GM18868 (cell line): Measurements from ENCODE around the gene SPATA31D1.
"Not testable (repeated sequence)": the region's sequence is repeated elsewhere in the genome, so short reads cannot be mapped to it uniquely, and the experiment has no call there.

Experiments used
- ATAC-seq: cut with Tn5 transposase; IDR thresholded peaks from one replicate; pipeline ENCODE4 v1.9.1; 2021; ENCODE audit warnings: mild to moderate bottlenecking, moderate library complexity; ENCODE audit not compliant: unreplicated experiment

Gene SPATA31D1

DNA sequence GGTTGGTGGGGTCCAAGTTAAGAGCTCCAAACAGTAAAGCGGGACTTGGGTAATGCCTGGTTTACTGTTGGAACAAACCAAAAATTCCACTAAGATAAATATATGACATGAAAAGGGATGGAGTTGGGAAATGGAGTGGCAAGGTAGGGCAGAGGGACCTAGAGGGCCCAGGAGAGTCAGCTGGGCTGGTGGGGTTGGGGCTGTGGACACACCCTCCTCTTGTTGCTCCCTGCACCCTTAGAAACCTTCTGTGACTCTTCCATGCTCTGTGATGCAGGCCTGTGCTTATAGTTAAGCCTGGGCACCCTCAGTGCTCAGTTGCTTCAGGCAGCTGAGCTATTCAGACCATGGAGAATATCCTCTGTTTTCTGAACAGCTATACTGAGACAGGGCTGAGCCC, at the start of gene SPATA31D1:
Gene SPATA31D1 (plus strand): TSS at position 301 of the 400 bp plus-strand sequence. CDS start 47 bp downstream, at position 348.
- ATAC-seq: not testable (repeated sequence)

DNA sequence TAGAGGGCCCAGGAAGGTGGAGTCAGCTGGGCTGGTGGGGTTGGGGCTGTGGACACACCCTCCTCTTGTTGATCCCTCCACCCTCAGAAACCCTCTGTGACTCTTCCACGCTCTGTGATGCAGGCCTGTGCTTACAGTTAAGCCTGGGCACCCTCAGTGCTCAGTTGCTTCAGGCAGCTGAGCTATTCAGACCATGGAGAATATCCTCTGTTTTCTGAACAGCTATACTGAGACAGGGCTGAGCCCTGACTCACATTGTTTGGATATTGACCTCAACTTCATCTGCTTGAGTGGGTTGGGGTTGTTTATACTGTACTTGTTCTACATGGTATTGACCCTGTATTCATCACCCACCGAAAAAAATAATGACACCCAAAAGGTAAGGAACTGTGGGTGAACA, 45.2 kb upstream of the SPATA31D1 start, which contains the start of gene SPATA31D3:
Gene SPATA31D3 (plus strand): TSS at position 108 of the 400 bp plus-strand sequence. CDS start 86 bp downstream, at position 194.
- ATAC-seq: not testable (repeated sequence)

DNA sequence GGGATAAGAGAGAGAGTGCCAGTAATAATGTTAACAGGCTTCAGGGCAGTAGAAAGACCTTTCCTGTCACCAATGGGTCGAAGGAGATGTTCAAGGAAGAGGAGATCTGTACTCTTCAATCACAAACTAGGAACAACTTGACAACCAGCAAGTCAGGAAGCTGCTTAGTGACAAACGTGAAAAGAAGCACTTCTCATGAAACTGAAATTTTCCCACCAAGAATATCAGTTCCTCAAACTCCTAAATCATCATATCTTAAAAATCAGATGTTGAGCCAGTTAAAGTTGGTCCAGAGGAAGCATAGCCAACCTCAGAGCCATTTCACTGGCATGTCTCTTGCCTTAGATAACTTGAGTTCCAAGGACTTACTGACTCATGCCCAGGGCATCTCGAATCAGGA, 39.9 kb upstream of the SPATA31D1 start:
- not testable (repeated sequence) for ATAC-seq

DNA sequence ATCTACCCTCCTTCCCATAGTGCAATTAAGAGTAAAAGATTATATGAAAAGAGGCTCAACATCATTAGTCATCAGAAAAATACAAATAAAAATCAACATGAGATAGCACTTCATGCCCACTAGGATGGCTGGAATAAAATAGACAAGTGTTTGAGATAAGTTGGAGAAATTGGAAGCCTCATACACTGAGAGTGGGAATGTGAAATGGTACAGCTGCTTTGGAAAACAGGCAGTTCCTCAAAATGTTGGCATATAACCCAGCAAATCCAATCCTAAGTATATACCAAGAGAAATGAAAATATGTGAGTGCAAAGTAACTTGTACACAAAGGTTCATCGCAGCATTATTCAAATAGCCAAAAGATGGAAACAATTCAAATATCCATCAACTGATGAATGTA, 35.5 kb upstream of the SPATA31D1 start:
- ATAC-seq: no peak

DNA sequence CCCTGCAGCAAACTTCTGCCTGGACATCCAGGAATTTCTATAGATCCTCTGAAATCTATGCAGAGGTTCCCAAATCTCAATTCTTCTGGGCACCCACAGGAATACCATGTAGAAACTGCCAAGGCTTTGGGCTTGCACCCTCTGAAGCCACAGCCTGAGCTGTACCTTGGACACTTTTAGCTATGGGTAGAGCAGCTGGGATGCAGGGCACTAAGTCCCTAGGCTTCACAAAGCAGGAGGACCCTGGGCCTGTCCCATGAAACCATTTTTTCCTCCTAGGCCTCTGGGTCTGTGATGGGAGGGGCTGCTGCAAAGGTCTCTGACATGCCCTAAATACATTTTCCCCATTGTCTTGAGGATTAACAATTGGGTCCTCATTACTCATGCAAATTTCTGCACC, 32.9 kb upstream of the SPATA31D1 start:
- ATAC-seq: no peak

DNA sequence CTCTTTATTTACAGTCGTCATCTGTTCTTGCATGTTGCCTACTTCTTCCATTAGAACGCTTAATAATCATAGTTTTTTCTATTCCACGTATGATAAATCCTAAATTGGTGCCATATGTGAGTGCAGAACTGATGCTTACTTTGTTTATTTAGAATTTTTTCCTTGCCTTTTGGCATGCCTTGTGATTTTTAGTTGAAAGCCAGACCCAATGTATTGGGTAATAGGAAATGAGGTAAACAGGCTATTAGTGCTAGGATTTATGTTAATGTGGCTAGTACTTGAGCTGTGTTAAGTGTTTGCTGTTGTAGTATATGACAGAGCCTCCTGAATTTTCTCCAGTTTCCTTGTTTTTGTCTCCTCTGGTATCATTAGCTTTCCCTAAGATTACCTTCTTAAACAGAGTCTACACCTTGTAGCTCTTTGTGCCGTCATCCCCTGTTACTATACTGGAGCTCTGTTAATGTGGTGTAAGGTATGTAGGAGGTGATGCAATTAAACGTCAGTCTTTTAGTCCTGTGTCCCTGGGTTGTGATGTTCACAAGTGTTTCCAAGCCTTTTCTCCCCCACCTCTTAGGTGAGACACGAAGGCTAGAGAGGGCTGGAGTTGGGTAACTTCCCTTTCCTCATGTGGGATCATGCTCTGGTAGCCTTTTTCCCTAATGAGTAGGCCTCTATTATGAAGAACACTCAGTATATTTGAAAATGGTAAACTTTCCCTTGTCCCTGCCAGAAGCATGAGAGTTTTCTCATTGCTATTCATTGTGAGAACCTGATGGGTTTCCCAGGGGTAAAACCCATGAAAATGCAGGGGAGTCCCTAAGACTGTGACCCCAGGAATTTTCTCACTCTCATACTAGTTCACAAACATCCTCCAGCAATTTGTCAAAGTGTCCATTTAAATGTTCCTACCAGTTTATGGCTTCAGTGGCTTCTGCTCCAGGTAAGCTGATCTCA, 24.1 kb upstream of the SPATA31D1 start:
- ATAC-seq: peak; percentile 74

DNA sequence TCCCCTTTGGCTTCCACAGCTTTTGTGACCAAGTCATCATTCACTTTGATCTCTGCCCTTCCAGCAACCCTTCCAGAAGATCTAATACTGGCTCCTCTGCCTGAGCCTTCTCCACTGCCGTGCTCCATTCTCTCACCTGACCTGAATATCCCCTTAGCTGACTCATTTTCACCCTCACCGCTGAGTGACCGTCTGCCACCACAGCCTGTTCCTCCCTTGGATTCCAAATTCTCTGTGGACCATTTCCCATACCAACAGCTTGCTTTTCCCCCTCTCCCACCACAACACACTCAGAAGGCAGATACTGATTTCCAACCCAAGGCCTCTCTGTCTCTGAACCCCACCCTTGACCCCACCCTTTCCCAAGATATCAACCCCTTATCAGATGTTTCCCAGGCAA, 20.5 kb upstream of the SPATA31D1 start:
- ATAC-seq: no peak

DNA sequence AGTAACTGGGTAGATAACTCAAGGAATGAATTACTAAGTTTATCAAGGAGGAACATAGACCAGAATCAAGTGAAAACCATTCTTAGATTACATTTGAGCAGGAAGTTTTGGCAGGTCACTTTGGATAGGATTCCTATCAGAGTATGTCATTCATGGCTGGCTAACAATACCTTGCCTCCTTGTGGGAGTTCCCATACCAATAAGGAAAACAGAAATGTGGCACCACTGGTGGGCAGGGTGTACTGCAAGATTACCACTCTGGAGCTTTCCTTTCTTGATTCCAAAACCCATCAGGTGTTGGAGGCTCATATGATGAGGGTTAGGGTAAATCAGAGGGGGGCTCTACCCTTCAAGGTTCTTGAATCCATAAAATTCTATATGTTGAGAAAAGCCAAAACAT, 18.6 kb upstream of the SPATA31D1 start:
- ATAC-seq: no peak

DNA sequence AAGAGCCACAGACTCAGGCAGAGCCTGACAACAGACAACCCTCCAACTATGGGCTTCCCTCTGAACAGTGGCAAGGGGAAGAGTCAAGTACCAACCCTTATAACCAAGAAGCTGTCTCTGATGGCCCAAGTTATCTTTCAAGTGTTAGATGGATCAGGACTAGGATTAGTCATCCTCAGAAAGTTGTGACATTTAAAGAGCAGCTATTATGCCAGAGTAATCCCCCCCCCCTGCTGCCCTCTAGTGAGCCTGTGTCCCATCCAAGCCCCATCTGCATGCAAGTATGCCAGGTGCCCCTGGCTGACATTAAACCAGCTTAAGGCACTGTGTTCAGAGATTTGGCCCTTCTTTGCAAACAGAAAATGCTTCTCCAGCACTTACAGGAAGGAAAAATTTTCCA, 16.8 kb upstream of the SPATA31D1 start:
- no peak for ATAC-seq

DNA sequence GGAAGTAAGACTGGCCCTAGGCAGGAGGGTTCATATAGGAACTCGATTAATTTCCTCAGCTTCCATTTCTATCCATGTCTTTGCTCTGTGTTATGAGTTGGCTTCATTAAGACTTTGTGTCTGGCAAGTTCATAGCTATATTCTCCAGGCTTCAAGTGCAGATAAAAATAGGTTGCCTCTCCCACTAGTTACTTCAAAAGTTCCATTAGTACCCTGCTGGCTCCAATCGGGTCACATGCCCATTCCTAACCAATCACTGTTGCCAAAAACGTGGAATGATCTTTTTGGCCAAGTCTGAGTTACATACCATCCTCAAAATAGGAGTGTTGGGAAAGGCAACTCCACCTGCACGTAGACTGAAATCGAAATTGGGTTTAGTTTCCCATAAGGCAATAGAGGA, 13.8 kb upstream of the SPATA31D1 start:
- ATAC-seq: no peak

DNA sequence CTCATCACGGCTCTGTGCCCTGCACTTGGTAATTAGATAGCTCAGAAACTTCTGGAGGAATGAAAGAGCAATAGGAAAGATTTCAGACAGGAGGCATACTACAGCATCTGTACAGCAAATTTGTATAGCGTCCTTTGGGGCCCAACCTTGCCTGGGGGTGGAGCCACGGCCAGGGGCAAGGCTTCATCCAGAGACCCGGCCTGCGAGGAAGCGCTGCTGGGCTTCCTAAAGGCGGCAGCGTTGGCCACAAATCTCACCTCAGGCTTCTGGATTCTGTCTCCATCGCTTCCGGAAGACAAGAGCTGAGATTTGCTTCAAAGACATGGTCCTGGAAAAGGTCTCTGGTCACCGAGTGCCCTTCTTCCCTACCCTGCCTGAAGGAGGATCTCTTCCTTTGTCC, 12.2 kb upstream of the SPATA31D1 start:
- no peak for ATAC-seq

DNA sequence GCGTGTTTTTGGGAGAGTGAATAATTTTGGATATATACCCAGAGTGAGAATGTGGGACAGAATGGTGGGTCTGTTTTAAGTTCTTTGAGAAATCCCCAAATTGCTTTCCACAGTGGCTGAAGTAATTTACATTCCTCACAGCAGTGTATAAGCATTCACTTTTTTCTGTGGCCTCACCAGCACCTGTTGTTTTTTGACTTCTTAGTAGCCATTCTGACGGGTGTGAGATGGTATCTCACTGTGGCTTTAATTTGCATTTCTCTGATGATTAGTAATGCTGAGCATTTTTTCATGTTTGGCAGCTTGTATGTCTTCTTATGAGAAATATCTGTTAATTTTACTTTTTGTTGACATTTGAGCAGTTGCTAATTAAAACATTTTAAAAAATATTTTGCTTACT, 9.4 kb upstream of the SPATA31D1 start:
- no peak for ATAC-seq

DNA sequence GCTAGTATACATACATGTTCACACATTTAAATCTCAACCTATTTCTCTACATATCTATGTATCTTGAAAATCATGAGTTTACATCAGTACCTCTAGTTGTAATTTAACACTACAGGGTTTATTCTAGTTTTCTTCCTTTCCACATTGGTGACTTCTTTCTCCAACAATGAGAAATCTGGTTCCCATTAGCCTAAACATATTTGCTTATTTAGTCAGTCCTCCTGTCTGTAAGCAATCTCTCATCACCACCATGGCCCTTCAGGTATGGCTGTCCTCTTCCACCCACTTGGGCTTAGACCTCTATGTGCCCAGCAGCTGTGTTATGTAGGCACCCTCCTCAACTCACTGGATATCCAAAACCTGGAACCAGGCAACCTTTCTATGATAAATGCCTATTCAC, 8.0 kb upstream of the SPATA31D1 start:
- ATAC-seq: no peak

DNA sequence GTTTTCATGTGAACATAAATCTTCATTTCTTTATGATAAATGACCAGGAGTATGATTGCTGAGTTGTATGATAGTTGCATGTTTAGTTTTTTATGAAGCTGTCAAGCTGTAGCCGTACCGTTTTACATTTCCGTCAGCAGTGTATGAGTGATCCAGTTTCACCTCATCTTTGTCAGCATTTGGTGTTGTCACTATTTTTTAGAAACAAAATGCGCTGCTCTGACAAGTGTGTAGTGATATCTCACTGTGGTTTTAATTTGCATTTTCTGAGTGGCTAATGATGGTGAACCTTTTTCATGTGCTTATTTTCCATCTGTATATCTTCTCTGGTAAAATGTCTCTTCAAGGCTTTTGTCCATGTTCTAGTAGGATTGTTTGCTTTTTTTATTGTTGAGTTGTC, 6.7 kb upstream of the SPATA31D1 start:
- no peak for ATAC-seq

DNA sequence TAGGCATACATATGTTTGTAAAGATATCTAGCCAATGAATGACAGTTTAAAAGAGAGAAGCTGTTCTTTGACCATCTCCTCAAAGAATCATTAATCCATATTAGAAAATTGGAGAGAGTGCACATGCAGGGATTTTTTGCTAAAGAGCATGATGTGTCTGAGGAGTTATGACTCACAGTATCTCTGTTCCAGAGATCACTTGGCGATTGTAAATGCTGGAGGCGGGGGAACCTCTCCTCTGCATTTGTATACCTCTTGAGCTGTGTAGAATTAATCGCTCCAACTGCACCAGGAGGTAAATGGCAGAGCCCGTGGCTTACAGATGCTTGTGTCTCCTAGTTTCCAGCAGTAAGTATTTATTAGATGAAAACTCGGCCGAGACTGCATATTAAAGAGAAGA, 3.6 kb upstream of the SPATA31D1 start:
- no peak for ATAC-seq

DNA sequence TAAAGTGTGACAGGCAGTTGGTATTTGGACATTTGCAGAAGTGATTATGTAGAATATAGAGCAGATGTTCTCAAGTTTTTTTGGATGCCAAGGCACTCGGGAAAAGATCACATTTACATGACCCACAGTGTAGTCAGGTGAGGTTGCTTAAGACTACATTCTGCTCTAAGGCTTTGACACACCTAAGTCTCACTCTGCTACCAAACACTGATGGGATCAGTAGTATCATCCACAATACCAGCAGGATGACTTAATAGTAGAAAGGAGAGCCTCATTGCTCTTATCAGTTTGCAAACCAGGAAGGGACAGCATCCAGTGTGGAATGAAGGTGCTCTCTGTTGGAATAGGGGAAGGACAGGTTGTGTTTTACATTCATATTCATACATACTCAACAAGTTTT, 2.5 kb upstream of the SPATA31D1 start:
- ATAC-seq: no peak

DNA sequence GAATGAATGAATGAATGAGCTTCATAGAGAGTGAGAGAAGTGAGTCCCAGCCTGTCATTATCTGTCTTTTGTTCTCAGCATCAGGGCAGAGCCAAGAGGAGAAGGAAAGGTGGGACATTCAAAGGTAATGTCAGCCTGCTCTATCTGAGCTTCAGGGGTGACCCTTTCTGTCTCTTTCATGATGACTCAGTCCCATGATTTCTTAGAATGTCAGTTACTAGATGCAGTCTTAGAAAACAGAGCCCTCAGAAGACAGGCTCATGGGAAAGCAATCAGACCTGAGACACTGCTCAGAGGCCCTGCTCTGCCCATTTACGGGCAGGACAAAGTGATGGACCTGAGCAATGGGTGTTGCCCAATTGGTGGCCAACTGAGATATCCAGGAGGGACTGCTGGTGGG, 1.1 kb downstream of the SPATA31D1 start:
- ATAC-seq: peak; percentile 61

DNA sequence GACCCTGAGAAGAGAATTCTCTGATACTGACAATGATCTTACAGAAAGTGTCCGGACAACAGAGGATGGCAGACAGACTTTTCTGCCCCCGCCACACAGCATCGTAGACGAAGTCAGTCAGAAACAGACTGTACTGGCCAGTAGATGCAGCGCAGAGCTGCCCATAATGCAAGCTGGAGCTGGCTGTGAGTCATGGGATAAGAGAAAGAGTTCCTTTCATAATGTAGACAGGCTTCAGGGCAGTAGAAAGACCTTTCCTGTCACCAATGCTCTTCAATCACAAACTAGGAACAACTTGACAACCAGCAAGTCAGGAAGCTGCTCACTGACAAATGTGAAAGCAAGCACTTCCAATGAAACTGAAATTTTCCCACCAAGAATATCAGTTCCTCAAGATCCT, 5.1 kb downstream of the SPATA31D1 start:
- no peak for ATAC-seq

DNA sequence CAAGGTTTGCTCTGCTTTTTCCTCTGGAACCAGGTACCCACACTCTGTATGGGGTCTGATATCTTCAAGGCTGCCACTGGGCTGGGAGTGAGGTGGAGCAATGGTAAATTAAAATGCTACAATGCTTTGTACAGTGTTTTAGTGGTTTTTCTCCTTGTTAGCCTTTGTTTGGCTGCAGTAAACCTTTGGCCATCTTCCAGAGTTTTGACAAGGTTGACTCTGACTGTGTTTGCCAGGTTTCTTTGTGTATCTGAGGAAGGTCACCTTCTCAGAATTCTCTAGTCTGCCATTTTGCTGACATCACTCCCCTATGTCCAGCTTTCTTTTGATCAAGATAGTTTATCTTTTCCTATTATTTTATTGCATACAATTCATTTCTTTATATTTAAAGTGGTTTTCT, 11.2 kb downstream of the SPATA31D1 start:
- ATAC-seq: no peak

DNA sequence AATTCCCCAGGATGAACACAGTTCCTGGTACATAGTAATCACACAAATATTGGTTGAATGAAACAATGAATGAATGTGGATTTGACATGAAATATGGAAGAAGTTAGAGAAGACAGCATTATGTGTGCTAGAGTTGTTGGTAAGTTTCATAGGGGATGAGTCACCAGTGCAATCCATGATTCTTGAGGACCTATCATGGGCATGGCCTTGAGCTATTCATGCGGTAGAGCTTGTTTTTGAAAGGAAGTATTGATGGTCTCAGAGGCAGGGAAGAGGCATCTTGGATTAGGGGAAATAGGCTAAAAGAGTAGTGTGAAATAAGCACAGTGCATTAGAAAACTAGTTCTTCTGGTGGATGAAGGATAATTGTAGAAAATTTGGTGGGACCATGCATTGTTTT, 22.1 kb downstream of the SPATA31D1 start:
- ATAC-seq: no peak

DNA sequence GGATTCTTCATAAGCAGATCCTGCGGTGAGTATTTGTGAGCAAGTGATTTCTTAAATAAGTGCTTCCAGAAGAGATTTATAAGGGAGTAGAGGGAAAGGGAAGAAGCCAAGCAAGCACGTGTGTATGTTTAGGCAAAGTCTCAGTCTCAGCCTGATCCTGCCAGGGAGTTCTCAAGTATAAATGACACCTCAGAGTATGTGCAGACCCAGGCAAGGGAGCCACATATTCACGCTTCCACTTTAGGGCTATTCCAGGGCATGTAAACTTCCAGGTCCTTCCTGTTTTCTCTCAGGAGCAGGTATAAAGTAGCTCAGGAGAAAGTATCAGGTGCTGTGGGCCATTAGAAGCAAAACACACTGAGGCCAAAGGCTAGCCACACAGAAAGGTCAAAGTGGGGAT, 22.6 kb downstream of the SPATA31D1 start:
- no peak for ATAC-seq

DNA sequence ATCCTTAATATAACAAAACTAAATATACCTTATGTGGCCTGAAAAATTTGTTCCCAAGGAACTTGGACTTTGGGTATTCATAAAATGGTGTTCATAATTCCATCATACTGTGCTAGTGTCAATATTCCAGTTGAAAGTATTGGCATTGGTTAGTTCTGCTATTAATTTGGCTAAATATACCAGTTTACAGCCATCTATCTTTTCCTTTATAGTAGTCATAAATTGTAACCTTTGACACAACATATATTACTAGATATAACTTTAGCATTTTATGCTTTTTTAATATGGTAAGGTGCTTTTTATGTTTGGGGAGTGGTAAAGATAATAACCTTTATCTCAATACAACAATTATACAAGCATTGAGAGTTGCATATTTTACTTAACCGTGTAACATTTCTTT, 23.7 kb downstream of the SPATA31D1 start:
- ATAC-seq: no peak

DNA sequence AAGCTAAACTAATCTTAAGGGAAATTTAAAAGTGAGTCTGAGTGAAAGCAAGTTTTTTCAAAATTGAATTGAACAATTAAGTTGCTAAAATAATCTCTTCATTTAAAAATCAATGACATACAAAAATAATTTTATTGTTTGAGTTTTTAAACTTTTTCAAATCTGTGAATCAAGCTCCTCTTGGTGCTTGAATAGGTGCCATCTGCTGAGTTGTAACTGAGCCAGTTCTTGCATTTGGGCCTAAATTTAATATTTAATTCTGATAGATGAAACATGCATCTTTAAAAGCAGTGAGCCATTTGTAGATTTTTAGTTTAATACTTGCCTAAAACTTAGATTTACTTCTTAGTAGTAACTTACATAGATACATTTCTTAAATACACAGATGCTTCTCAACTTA, 31.8 kb downstream of the SPATA31D1 start:
- no peak for ATAC-seq
